IMR-90 (cell line): ENCODE measurements around the gene RIOK1.

Experiments
- CEBPB ChIP-seq: IDR thresholded peaks from 2 replicates; pipeline ENCODE4 v1.6.1; 2012; ENCODE audit warnings: low read depth, low read length, improper control_type of control experiment
- CTCF ChIP-seq: conservative IDR thresholded peaks from 2 replicates; pipeline ENCODE4 v1.5.1; 2012; ENCODE audit warnings: mild to moderate bottlenecking, low read depth, low read length, improper control_type of control experiment
- ELK1 ChIP-seq: fragments of 150-350 bp; IDR thresholded peaks from 2 replicates; pipeline ENCODE4 v1.6.1; 2016; ENCODE audit warnings: low read depth, mild to moderate bottlenecking, low read length, moderate library complexity, borderline replicate concordance
- MAFK ChIP-seq: IDR thresholded peaks from 2 replicates; pipeline ENCODE4 v1.6.1; 2012; ENCODE audit warnings: low read depth, low read length, improper control_type of control experiment
- NFE2L2 ChIP-seq: fragments of 150-350 bp; IDR thresholded peaks from 2 replicates; pipeline ENCODE4 v1.6.1; 2016; ENCODE audit warnings: low read depth, mild to moderate bottlenecking, low read length
- POLR2A ChIP-seq: IDR thresholded peaks from 2 replicates; pipeline ENCODE4 v1.6.1; 2012; ENCODE audit warnings: mild to moderate bottlenecking, low read depth, low read length
- RAD21 ChIP-seq: IDR thresholded peaks from 2 replicates; pipeline ENCODE4 v1.6.1; 2012; ENCODE audit warnings: low read length, improper control_type of control experiment
- RFX5 ChIP-seq: IDR thresholded peaks from 2 replicates; pipeline ENCODE4 v1.8.0; 2012; ENCODE audit warnings: low read depth, mild to moderate bottlenecking, low read length, moderate library complexity
- SMC3 ChIP-seq: fragments of 150-350 bp; IDR thresholded peaks from 2 replicates; pipeline ENCODE4 v1.6.1; 2016; ENCODE audit warnings: low read depth, mild to moderate bottlenecking, antibody characterized with exemption, low read length, moderate library complexity

GRCh38 chr6:7341271-7341670 lies 48.3 kb upstream of the RIOK1 start:
- TF ChIP-seq CTCF (no peak), POLR2A (no peak), SMC3 (no peak), RFX5 (no peak), ELK1 (no peak), CEBPB (no peak), RAD21 (no peak), MAFK (no peak), NFE2L2 (no peak)
